Lower leg skin (tissue), 4 donors: Measurements from ENCODE around the gene FCHO2. TPM values are rescaled to one million over a fixed set of nuclear protein-coding genes. Genes with fewer than 3 reads are reported as not detected.
"Not testable (repeated sequence)": the region's sequence is repeated elsewhere in the genome, so short reads cannot be mapped to it uniquely, and the experiment has no call there.

Experiments
- DNase-seq, 2 donors: peaks; one replicate each; pipeline ENCODE4 v3.0.0-alpha.2; 2019; ENCODE audit warnings: low spot score in 2 of 2
- H3K4me3 ChIP-seq: fragments of 200-600 bp; sonication (generic); 2 replicates; pipeline ENCODE4 v1.5.1; 2017; ENCODE audit warnings: mild to moderate bottlenecking, low read depth; ENCODE audit not compliant: poor library complexity, severe bottlenecking
- CTCF ChIP-seq, 3 donors: fragments of 450-650 bp; IDR thresholded peaks; one replicate each; pipeline ENCODE4 v1.5.1; 2016; ENCODE audit warnings: antibody characterized with exemption in 3 of 3, mild to moderate bottlenecking in 3 of 3, moderate library complexity in 2 of 3
- POLR2A ChIP-seq, 2 donors: fragments of 450-650 bp; IDR thresholded peaks; one replicate each; pipeline ENCODE4 v1.6.1; 2016 to 2017; ENCODE audit warnings: antibody characterized with exemption in 2 of 2, mild to moderate bottlenecking in 1 of 2, moderate library complexity in 1 of 2
- WGBS, 2 donors: methylation state at CpG; one replicate each; pipeline ENCODE4 v1.1.5; 2018; 5-methylcytosine and 5-hydroxymethylcytosine counted together
- intact Hi-C: fragments of 100-400 bp; cut with DNase I; formaldehyde crosslinking; loops from one replicate; pipeline ENCODE4 v1.15.0; 2023; ENCODE audit warnings: low total_unique reads
- total RNA-seq, 4 donors: library from RNA; depleted of rRNA; stranded (reverse); fragments of >200 nt; gene quantifications; one replicate each; pipeline ENCODE4 v1.1.0, GENCODE V29; 2016

The FCHO2 gene
- total RNA-seq, 4 donors from 2014 or later = 22.1 to 30.7 (median 30.1) TPM

- TF ChIP-seq POLR2A (IDR thresholded peaks at IDR 0.05) (no peak), CTCF (IDR thresholded peaks at IDR 0.05) (no peak)
- no peak overlapping the region for H3K4me3 ChIP-seq
- no peak for DNase-seq
- intact Hi-C loops = no loop called here
- WGBS, 2 donors = 84 to 85% methylated on average over 3 of the region's 3 CpGs
Measured at GRCh38 chr5:73005886-73006285, 50.0 kb downstream of the FCHO2 start.

DNA sequence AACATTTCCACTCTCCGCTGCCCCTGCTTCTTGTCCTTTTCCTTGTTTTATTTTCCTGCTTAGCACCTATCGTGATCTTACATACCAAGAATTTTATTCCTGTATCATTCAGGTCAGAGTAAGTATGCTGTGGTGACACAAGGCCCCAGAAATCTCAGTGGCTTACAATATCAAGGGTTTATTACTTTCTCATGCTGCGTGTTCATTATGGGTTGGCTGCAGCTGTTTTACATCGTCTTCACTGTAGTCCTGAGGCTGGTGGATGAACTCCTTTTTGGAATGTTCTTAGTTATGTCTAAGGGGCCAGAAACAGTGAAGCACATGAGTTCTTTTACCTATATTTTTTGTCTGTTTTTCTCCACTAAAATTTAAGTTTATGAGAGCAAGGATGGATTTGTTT is 51.2 kb downstream of the FCHO2 start:
- 90 to 91% methylated on average over 4 of the region's 4 CpGs for WGBS, 2 donors
- H3K4me3 ChIP-seq = no peak overlapping the region
- no peak for DNase-seq
- TF ChIP-seq CTCF (IDR thresholded peaks at IDR 0.05) (no peak), POLR2A (IDR thresholded peaks at IDR 0.05) (no peak)
- intact Hi-C loops = no loop called here

GRCh38 chr5:73008831-73009230 is 53.0 kb downstream of the FCHO2 start:
- WGBS, 2 donors = 86% methylated on average over 1 of the region's 1 CpG
- no peak for DNase-seq
- intact Hi-C loops = no loop called here

GRCh38 chr5:73011612-73012011 is 55.8 kb downstream of the FCHO2 start:
- DNase-seq, H3K4me3 ChIP-seq, intact Hi-C loops: not testable (repeated sequence)
- 88 to 95% methylated on average over 9 of the region's 9 CpGs for WGBS, 2 donors

More at GRCh38 chr5:73008831-73009230, 53.0 kb downstream of the FCHO2 start:
- H3K4me3 ChIP-seq = no peak overlapping the region
- TF ChIP-seq POLR2A (IDR thresholded peaks at IDR 0.05) (no peak), CTCF (IDR thresholded peaks at IDR 0.05) (no peak)

DNA sequence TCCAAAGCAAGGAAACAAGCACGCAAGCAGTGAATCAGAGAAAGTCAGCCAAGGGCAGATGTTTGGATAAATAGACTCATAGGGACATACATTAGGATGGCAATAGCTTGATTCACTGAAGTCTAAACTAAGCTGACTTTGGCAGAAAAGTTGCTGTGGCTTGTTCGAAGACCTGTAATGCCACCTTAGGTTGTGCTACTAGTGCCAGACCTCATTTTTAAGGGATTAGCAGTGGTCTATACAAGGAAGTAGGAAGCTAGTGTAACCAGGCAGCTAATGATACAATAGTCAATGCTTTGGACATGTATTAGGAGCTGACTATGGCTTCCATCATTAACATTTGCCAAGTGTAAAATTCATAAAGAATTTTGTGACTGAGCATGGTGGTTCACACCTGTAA is 63.1 kb downstream of the FCHO2 start:
- TF ChIP-seq POLR2A (IDR thresholded peaks at IDR 0.05) (no peak), CTCF (IDR thresholded peaks at IDR 0.05) (no peak)
- 93 to 99% methylated on average over 2 of the region's 2 CpGs for WGBS, 2 donors
- intact Hi-C loops = no loop called here
- H3K4me3 ChIP-seq = no peak overlapping the region
- DNase-seq = no peak

DNA sequence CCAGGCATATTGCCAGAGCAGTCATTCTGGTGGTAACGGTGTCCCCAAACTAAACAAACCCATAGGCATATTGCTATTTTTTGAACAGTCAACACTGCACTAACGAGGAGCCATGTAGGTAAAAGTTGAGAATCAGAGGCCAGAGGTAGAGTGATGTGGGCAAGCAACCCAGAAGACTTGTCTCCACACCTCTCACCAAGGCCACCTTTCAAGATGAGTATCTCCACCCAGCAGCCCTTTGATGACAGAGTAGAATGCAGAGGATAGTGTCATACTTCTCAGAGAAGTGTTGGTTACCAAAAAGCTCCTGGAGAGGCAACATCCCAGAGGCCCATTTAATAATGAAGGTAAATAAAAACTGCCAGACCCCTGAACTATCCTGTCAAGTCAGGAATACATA is 63.9 kb downstream of the FCHO2 start:
- TF ChIP-seq CTCF (IDR thresholded peaks at IDR 0.05) (no peak), POLR2A (IDR thresholded peaks at IDR 0.05) (no peak)
- no peak overlapping the region for H3K4me3 ChIP-seq
- DNase-seq = no peak
- intact Hi-C loops = no loop called here
- WGBS, 2 donors = 87 to 93% methylated on average over 2 of the region's 2 CpGs
